ENCODE measurements around the gene CPLX1.

CPLX1 gene

DNA sequence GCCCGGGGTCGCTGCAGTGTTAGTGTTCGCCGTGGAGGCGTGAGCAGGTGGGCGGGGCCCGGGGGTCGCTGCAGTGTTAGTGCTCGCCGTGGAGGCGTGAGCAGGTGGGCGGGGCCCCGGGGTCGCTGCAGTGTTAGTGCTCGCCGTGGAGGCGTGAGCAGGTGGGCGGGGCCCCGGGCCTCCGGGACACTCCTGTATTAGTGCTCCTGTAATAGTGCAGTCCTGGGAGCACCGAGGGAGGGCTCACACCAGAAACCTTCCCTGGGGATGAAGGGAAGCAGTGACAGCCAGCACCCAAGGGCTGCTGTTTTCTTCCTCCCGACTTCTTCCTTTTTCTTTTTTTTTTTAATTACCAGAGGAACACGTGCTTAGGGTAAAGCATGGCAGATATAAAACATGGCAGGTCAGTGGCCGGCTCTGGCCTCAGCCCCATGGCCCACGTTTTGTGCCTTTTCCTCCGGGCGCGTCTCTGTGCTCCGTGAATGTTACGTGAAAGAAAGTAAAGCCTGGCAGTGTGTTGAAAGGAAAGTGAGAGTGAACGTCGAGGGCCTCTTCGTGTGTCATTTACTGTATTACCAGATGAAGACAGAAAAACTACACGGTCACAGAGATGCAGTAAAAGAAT is 78.3 kb downstream of the CPLX1 start:
- TF ChIP-seq, protein P1, sequence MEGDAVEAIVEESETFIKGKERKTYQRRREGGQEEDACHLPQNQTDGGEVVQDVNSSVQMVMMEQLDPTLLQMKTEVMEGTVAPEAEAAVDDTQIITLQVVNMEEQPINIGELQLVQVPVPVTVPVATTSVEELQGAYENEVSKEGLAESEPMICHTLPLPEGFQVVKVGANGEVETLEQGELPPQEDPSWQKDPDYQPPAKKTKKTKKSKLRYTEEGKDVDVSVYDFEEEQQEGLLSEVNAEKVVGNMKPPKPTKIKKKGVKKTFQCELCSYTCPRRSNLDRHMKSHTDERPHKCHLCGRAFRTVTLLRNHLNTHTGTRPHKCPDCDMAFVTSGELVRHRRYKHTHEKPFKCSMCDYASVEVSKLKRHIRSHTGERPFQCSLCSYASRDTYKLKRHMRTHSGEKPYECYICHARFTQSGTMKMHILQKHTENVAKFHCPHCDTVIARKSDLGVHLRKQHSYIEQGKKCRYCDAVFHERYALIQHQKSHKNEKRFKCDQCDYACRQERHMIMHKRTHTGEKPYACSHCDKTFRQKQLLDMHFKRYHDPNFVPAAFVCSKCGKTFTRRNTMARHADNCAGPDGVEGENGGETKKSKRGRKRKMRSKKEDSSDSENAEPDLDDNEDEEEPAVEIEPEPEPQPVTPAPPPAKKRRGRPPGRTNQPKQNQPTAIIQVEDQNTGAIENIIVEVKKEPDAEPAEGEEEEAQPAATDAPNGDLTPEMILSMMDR (IDR thresholded peaks at IDR 0.05; ENCODE audit: extremely low read depth, insufficient read depth, missing control alignments): no peak
- in situ Hi-C loops (cut with MboI; ENCODE audit: low pct_unique_long_range_greater_than_20kb, low sequenced_read_pairs, unreplicated experiment): no loop called here
- DNase-seq (ENCODE audit: low spot score): no peak

DNA sequence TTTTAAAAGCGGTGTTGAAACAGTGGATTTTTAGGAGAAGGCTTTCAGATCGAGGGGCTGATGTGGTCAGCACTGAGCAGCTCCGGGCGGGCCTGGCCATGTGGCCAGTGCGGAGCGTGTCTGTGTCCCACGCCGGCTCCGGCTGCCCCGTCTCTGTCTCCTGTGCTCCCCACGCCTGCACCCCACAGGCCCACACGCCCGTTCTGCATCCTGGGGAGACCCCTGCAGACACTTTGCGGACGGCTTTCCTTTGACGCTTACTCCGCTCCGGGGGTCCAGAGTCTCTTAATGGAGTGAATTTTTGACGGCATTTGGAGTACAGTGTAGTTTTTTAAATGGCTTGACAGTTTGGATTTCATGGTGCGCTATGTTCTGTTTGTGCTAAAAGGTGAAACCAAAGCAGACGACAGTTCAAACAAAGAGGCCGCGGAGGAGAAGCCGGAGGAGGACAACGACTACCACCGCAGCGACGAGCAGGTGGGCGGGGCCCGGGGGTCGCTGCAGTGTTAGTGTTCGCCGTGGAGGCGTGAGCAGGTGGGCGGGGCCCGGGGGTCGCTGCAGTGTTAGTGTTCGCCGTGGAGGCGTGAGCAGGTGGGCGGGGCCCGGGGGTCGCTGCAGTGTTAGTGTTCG is 81.6 kb downstream of the CPLX1 start:
- DNase-seq (ENCODE audit: low spot score): no peak
- in situ Hi-C loops (cut with MboI; ENCODE audit: low pct_unique_long_range_greater_than_20kb, low sequenced_read_pairs, unreplicated experiment): no loop called here
- TF ChIP-seq, protein P1 (IDR thresholded peaks at IDR 0.05; ENCODE audit: extremely low read depth, insufficient read depth, missing control alignments): no peak

DNA sequence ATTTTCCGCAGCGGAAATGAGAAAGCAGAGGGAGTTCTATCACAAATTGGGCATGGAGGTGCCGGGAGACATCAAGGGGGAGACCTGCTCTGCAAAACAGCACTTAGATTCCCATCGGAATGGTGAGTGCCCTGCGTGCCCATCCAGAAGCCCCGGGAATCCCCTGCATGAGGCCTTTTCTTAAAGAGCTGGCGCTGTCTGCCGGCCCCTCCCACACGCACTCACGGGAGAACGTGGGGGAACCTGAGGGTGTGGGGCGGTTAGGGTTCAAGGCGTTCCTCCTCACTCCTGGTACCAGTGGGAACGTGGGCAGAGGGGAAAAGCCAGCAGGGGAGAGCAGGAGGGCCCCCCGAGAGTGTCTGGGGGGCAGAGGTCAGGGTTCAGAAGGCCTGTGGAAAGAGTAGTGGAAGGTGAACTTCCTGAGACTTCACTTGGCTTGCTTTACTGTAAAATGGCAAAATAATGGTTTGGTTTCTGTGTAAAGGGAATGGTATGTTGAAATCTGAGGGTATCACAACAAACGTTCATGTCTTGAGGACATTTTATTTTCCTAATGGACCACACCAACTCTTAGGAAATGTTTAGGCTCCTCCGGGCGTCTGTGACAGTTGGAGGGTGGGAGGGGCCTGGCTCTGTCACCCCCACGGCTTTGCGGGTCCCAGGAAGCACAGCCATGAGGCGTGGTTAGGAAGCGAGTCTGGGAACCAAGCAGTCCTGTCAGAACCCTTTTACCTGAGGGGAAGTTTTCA is 82.3 kb downstream of the CPLX1 start:
- in situ Hi-C loops (cut with MboI; ENCODE audit: low pct_unique_long_range_greater_than_20kb, low sequenced_read_pairs, unreplicated experiment): no loop called here
- DNase-seq (ENCODE audit: low spot score): no peak
- TF ChIP-seq, protein P1 (IDR thresholded peaks at IDR 0.05; ENCODE audit: extremely low read depth, insufficient read depth, missing control alignments): no peak

DNA sequence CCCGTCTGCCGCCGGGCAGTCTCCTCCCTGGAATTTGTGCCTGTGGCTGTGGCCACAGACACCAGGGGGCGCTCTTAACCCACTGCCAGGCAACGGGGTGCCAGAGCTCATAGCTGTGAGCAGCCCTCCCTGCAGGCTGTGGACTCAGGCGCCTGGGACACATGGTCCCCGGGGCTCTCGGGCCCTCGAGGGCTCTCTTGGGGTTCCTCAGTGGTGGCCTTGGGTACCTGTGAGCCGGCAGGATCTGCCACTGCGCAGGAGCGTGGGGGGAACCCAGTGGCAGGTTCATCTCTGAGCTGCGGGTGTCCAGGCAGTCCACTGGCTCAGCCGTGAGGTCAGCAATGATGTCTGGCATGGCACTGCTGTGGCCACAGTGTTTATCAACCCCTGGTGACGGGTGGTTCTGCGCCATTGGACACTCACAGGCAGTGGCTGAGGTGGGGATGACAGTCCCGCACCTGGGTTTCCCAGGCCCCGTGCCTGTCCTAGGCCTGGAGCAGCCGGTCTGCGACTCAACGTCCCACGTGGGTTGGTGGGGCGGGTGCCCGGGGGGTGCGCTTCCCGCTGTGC is 83.1 kb downstream of the CPLX1 start:
- TF ChIP-seq, protein P1 (IDR thresholded peaks at IDR 0.05; ENCODE audit: extremely low read depth, insufficient read depth, missing control alignments): peak; percentile 94
- peak; percentile 93 for DNase-seq (ENCODE audit: low spot score)
- in situ Hi-C loops (cut with MboI; ENCODE audit: low pct_unique_long_range_greater_than_20kb, low sequenced_read_pairs, unreplicated experiment): no loop called here

DNA sequence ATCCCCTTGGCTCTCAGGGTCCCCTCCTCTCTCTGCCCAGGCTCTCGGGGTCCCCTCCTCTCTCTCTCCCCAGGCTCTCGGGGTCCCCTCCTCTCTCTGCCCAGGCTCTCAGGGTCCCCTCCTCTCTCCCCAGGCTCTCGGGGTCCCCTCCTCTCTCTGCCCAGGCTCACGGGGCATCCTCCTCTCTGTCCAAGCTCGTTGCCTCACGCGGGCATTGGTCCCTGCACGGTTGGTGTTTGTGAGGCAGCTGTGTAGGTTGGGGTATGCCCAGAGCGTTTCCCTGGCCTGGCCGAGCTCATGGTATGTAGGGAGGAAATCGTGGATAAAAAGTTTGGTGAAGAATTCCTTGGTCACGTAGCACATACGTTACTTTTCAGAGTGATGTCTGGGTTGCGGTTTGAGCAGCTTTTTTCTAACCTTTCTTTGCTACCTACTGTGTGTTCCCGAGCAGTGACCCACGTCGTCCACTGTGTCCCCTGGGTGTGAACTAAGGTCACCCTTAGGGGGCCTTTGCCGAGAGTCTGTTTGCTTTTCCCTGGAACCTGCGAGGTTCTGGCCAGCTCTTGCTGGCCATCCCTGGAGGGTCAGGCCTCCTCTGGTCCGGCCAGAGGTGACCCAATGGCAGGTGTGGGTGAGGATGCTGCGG is 83.7 kb downstream of the CPLX1 start:
- in situ Hi-C loops (cut with MboI; ENCODE audit: low pct_unique_long_range_greater_than_20kb, low sequenced_read_pairs, unreplicated experiment): no loop called here
- DNase-seq (ENCODE audit: low spot score): no peak
- TF ChIP-seq, protein P1 (IDR thresholded peaks at IDR 0.05; ENCODE audit: extremely low read depth, insufficient read depth, missing control alignments): no peak

DNA sequence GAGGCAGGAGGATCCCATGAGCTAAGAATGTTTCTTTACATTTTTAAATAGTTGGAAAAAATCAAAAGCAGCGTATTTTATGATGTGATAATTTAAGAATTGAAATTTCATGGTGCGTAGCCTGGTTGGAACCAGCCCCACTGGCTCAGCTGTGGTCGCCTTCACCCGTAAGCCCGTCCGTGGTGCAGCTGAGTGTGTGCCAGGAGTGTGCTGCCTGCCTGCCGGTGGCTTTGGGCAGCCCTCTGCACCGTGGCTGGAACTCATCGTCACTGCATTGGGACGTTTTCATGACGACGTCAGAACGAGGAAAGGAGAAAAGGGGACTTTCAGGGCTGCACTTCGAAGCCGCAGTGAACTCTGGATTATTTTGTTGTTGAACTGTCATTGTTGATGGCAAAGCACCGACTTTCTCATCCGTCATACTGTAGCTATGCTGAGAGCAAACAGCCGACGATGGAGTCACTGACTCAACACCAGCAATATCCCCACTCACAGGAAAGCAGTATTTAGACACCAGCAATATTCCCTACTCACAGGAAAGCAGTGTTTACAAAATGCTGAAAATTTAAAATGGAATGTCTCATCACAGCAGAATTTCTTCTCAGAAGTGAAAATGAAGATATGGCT is 85.2 kb downstream of the CPLX1 start:
- TF ChIP-seq, protein P1 (IDR thresholded peaks at IDR 0.05; ENCODE audit: extremely low read depth, insufficient read depth, missing control alignments): no peak
- DNase-seq (ENCODE audit: low spot score): no peak
- in situ Hi-C loops (cut with MboI; ENCODE audit: low pct_unique_long_range_greater_than_20kb, low sequenced_read_pairs, unreplicated experiment): no loop called here
